Measurements from ENCODE around the gene GADD45A.

GADD45A gene

DNA sequence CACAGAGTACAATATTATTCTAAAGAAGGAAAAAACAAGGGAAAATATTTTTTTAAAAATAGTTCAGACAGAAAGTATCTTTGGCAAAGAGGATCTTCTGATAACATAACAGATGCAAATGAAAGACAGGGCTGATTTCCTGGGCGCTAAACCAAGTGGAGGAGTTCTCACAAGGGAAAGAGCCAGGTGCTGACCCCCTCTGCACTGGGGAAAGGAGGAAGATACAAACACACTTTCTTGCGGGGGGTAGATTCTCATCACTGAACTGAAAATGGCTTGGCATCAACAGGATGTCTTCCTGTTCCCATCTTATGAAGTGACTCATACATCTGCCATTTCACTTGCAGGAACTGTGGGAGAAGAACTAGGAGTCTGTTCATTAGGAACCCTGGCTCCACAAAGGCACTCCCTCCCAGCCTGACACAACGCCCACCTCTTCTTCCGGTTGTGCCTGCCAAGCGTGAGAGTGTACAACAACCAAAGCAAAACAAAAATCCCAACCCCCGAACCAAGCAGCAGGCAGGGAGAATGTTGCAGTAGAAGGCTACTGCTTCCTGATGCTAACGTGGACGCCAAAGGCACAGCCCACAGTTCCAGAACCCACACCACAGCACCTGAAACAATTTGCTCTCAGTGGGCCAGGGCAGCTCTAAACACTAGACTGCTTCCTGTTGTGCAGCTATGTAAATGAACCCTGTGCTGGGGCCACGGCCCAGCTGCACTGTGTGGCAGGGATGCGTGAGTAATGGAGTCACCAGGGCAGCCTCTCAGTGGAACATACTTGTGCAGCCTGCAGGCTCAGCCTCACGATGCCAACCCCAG lies 51.0 kb downstream of the GADD45A start (continued):
- TF ChIP-seq, protein P1, sequence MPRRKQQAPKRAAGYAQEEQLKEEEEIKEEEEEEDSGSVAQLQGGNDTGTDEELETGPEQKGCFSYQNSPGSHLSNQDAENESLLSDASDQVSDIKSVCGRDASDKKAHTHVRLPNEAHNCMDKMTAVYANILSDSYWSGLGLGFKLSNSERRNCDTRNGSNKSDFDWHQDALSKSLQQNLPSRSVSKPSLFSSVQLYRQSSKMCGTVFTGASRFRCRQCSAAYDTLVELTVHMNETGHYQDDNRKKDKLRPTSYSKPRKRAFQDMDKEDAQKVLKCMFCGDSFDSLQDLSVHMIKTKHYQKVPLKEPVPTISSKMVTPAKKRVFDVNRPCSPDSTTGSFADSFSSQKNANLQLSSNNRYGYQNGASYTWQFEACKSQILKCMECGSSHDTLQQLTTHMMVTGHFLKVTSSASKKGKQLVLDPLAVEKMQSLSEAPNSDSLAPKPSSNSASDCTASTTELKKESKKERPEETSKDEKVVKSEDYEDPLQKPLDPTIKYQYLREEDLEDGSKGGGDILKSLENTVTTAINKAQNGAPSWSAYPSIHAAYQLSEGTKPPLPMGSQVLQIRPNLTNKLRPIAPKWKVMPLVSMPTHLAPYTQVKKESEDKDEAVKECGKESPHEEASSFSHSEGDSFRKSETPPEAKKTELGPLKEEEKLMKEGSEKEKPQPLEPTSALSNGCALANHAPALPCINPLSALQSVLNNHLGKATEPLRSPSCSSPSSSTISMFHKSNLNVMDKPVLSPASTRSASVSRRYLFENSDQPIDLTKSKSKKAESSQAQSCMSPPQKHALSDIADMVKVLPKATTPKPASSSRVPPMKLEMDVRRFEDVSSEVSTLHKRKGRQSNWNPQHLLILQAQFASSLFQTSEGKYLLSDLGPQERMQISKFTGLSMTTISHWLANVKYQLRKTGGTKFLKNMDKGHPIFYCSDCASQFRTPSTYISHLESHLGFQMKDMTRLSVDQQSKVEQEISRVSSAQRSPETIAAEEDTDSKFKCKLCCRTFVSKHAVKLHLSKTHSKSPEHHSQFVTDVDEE (CRISPR knock-in tag; IDR thresholded peaks at IDR 0.05), result no peak
- TF ChIP-seq CSDC2 (CRISPR knock-in tag; IDR thresholded peaks at IDR 0.05) (no peak), SNAI2 (CRISPR knock-in tag; IDR thresholded peaks at IDR 0.05) (0 out of 2 replicates have a peak, but pooled peaks have one; percentile 42), ISL1 (CRISPR knock-in tag; IDR thresholded peaks at IDR 0.05) (peak; percentile 34; the same call in 1 of the 2 replicates), GLIS3 (CRISPR knock-in tag; IDR thresholded peaks at IDR 0.05) (no peak)

DNA sequence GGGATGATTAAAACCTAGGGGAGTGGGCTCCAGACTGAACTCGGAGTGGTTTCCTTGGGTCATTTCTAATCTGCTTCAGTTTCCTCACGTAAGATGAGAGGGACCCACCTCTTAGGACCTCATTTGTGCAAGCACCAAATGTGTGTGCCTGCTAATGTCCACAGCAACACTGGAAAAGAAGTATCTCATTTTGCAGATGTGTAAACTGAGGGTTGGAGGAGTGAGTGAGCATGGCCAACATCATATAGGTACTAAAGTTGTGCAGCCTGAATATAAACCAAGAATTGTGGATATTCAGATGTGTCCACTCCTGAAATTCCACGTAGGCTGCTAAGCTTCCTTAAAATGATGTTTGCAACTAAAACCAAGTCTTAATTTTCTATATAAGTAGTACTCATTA lies 51.7 kb downstream of the GADD45A start:
- no peak for ATAC-seq
- TF ChIP-seq TCF4 (CRISPR knock-in tag; IDR thresholded peaks at IDR 0.05; ENCODE audit: borderline replicate concordance) (no peak), CSDC2 (CRISPR knock-in tag; IDR thresholded peaks at IDR 0.05) (no peak), ZC3H10 (CRISPR knock-in tag; IDR thresholded peaks at IDR 0.05) (no peak), BACH2 (CRISPR knock-in tag; IDR thresholded peaks at IDR 0.05; ENCODE audit: borderline replicate concordance) (no peak), GLIS3 (CRISPR knock-in tag; IDR thresholded peaks at IDR 0.05) (no peak), OSR1 (CRISPR knock-in tag; IDR thresholded peaks at IDR 0.05) (no peak), ZFP30 (CRISPR knock-in tag; IDR thresholded peaks at IDR 0.05) (no peak), ARNTL (CRISPR knock-in tag; IDR thresholded peaks at IDR 0.05; ENCODE audit: borderline replicate concordance, low read depth) (no peak), ZNF70 (CRISPR knock-in tag; IDR thresholded peaks at IDR 0.05) (no peak), PPARA (CRISPR knock-in tag; IDR thresholded peaks at IDR 0.05; ENCODE audit: borderline replicate concordance) (no peak), ISL1 (CRISPR knock-in tag; IDR thresholded peaks at IDR 0.05) (no peak), ZNF8 (CRISPR knock-in tag; IDR thresholded peaks at IDR 0.05) (no peak), ESRRG (CRISPR knock-in tag; IDR thresholded peaks at IDR 0.05) (no peak), TOX (CRISPR knock-in tag; IDR thresholded peaks at IDR 0.05; ENCODE audit: borderline replicate concordance) (no peak), ZNF565 (CRISPR knock-in tag; conservative IDR thresholded peaks at IDR 0.05; ENCODE audit: low read depth) (no peak)
- TF ChIP-seq, protein P2, sequence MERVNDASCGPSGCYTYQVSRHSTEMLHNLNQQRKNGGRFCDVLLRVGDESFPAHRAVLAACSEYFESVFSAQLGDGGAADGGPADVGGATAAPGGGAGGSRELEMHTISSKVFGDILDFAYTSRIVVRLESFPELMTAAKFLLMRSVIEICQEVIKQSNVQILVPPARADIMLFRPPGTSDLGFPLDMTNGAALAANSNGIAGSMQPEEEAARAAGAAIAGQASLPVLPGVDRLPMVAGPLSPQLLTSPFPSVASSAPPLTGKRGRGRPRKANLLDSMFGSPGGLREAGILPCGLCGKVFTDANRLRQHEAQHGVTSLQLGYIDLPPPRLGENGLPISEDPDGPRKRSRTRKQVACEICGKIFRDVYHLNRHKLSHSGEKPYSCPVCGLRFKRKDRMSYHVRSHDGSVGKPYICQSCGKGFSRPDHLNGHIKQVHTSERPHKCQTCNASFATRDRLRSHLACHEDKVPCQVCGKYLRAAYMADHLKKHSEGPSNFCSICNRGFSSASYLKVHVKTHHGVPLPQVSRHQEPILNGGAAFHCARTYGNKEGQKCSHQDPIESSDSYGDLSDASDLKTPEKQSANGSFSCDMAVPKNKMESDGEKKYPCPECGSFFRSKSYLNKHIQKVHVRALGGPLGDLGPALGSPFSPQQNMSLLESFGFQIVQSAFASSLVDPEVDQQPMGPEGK (CRISPR knock-in tag; IDR thresholded peaks at IDR 0.05; ENCODE audit: borderline replicate concordance), result no peak
- TF ChIP-seq, protein P3, sequence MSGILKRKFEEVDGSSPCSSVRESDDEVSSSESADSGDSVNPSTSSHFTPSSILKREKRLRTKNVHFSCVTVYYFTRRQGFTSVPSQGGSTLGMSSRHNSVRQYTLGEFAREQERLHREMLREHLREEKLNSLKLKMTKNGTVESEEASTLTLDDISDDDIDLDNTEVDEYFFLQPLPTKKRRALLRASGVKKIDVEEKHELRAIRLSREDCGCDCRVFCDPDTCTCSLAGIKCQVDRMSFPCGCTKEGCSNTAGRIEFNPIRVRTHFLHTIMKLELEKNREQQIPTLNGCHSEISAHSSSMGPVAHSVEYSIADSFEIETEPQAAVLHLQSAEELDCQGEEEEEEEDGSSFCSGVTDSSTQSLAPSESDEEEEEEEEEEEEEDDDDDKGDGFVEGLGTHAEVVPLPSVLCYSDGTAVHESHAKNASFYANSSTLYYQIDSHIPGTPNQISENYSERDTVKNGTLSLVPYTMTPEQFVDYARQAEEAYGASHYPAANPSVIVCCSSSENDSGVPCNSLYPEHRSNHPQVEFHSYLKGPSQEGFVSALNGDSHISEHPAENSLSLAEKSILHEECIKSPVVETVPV (CRISPR knock-in tag; IDR thresholded peaks at IDR 0.05), result no peak
- TF ChIP-seq, protein P4, sequence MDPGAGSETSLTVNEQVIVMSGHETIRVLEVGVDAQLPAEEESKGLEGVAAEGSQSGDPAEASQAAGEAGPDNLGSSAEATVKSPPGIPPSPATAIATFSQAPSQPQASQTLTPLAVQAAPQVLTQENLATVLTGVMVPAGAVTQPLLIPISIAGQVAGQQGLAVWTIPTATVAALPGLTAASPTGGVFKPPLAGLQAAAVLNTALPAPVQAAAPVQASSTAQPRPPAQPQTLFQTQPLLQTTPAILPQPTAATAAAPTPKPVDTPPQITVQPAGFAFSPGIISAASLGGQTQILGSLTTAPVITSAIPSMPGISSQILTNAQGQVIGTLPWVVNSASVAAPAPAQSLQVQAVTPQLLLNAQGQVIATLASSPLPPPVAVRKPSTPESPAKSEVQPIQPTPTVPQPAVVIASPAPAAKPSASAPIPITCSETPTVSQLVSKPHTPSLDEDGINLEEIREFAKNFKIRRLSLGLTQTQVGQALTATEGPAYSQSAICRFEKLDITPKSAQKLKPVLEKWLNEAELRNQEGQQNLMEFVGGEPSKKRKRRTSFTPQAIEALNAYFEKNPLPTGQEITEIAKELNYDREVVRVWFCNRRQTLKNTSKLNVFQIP (CRISPR knock-in tag; IDR thresholded peaks at IDR 0.05; ENCODE audit: borderline replicate concordance, low read depth), result no peak
- TF ChIP-seq, protein P5, sequence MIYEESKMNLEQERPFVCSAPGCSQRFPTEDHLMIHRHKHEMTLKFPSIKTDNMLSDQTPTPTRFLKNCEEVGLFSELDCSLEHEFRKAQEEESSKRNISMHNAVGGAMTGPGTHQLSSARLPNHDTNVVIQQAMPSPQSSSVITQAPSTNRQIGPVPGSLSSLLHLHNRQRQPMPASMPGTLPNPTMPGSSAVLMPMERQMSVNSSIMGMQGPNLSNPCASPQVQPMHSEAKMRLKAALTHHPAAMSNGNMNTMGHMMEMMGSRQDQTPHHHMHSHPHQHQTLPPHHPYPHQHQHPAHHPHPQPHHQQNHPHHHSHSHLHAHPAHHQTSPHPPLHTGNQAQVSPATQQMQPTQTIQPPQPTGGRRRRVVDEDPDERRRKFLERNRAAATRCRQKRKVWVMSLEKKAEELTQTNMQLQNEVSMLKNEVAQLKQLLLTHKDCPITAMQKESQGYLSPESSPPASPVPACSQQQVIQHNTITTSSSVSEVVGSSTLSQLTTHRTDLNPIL (CRISPR knock-in tag; IDR thresholded peaks at IDR 0.05; ENCODE audit: low read depth), result no peak

DNA sequence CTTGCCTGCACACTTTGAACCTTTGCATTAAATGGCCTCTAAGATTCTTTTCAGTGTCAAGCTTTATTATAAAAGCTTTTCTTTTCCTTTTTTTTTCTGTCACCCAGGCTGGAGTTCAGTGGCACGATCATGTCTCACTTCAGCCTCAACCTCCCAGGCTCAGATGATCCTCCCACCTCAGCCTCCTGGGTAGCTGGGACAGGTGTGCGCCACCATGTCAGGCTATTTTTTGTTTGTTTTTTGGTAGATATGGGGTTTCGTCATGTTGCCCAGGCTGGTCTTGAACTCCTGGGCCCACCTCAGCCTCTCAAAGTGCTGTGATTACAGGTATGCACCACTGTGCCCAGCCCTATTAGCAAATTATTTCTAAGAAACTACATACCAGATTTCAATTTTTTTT lies 52.9 kb downstream of the GADD45A start:
- no peak for TF ChIP-seq CSDC2 (CRISPR knock-in tag; IDR thresholded peaks at IDR 0.05)
- TF ChIP-seq, protein P1 (CRISPR knock-in tag; IDR thresholded peaks at IDR 0.05), result no peak
- TF ChIP-seq ESRRG (CRISPR knock-in tag; IDR thresholded peaks at IDR 0.05), result no peak
- no peak for TF ChIP-seq ZNF565 (CRISPR knock-in tag; conservative IDR thresholded peaks at IDR 0.05; ENCODE audit: low read depth)
- ATAC-seq, result no peak
